Central memory CD4-positive, alpha-beta T cell (primary cell): ENCODE measurements around the gene DUOX1.

Source experiments
- DNase-seq: peaks from one replicate; pipeline ENCODE4 v3.0.0; 2022

Gene DUOX1

GRCh38 chr15:45106002-45106790, 23.6 kb upstream of the DUOX1 start:
- no peak for DNase-seq

GRCh38 chr15:45107941-45108630, 21.7 kb upstream of the DUOX1 start:
- no peak for DNase-seq

- no peak for DNase-seq
Observed at GRCh38 chr15:45110256-45110820, 19.5 kb upstream of the DUOX1 start.

- no peak for DNase-seq
Observed at GRCh38 chr15:45111390-45112142, 18.2 kb upstream of the DUOX1 start.

- no peak for DNase-seq
Observed at GRCh38 chr15:45112143-45112590, 17.6 kb upstream of the DUOX1 start.

- DNase-seq: no peak
Observed at GRCh38 chr15:45112591-45113379, 17.0 kb upstream of the DUOX1 start.

- no peak for DNase-seq
Observed at GRCh38 chr15:45113380-45113990, 16.3 kb upstream of the DUOX1 start.

- no peak for DNase-seq
Observed at GRCh38 chr15:45114076-45114750, 15.6 kb upstream of the DUOX1 start, which contains the start of the genes DUOX2 and DUOXA2. Gene DUOX2, minus strand, starts transcription at chr15:45114172. Its CDS starts 761 bp downstream, at chr15:45113411. Gene DUOXA2, plus strand, starts transcription at chr15:45114326. Its CDS starts 280 bp downstream, at chr15:45114606.

- no peak for DNase-seq
Observed at GRCh38 chr15:45114751-45115085, 15.1 kb upstream of the DUOX1 start.

GRCh38 chr15:45115312-45115820, 14.4 kb upstream of the DUOX1 start:
- no peak for DNase-seq

- DNase-seq: no peak
Observed at GRCh38 chr15:45116006-45116481, 13.8 kb upstream of the DUOX1 start.

- DNase-seq: no peak
Observed at GRCh38 chr15:45116482-45117307, 13.1 kb upstream of the DUOX1 start.

GRCh38 chr15:45117308-45118130, 12.3 kb upstream of the DUOX1 start:
- no peak for DNase-seq

- peak; percentile 76 for DNase-seq
Observed at GRCh38 chr15:45118131-45118588, 11.6 kb upstream of the DUOX1 start.

- no peak for DNase-seq
Observed at GRCh38 chr15:45118996-45119395, 10.8 kb upstream of the DUOX1 start.

GRCh38 chr15:45120081-45120972, 9.5 kb upstream of the DUOX1 start:
- DNase-seq: no peak

GRCh38 chr15:45121020-45121419, 8.8 kb upstream of the DUOX1 start:
- DNase-seq: no peak
